HG03175 (cell line): Measurements from ENCODE around the gene E2F4.
A peak's percentile ranks its signal among the peaks of the same experiment; 100 is the strongest.

Experiments used
- ATAC-seq: cut with Tn5 transposase; IDR thresholded peaks from one replicate; pipeline ENCODE4 v1.9.1; 2021; ENCODE audit warnings: mild to moderate bottlenecking, moderate library complexity; ENCODE audit not compliant: unreplicated experiment

The E2F4 gene

GRCh38 chr16:67157892-67158635, 33.9 kb upstream of the E2F4 start:
- no peak for ATAC-seq

DNA sequence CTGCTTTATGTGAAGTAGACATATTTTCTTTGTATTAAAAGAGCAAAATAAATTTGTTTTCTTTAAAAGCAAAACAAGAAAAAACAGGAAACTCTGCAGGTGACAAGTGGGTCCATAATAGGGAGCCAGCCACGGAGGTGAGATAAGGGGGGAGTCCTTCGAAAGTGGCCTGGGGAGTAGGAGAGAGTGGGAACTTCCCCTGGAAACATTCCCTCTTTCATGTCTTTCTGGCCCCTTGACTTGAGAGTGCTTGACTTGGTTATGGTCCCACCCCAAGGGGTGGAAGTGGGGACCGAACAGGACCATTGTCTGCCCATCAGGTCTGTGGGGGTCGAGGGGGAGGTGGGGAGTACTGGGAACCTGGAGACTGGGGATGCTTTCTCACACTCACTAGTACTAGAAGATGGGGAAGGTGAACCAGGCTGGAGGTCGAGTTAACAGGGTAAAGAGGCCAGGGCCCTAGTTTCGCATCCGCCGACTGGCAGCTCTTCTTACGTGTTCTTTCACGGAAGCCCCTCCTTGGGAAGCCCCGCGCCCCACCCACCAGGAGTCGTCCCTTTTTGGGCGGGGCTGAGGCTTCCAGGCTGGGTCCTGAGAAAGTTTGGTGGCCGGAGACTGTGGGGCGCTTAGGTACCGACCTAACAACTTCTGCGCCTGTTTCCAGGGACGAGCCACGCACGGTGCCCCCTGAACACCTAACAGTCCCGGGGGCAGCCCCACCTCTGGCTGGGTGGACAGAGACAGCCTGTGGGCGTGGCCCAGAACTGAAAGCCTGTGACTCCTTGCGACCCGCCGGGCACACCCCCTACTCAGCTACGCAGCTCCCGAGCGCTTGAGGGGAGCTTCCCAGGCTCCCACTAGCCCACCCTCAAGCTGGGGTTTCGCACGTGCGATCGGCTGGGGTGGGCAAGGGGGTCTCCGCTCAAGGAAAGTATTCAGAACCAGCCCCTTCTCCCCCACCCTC, 33.0 kb upstream of the E2F4 start:
- ATAC-seq = peak; percentile 32

DNA sequence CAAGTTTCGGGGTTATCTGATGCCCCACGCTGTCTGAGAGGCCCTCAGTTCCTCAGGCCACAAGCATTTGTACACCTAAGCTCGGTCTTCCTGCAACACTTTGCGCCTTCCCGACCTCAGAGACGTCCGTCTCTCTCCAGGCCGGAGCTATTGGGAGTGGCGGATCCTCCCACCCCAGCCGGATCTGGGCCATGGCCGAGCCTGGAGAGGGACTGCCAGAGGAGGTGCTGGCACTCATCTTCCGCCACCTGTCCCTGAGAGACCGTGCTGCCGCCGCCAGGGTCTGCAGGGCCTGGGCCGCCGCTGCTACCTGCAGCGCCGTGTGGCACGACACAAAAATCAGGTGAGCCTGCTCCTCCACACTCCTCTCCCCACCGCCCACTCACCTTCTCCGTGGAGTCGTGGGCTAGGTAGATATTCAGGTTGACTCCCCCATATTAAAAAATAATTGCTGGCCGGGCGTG, 30.3 kb upstream of the E2F4 start:
- ATAC-seq = no peak

- ATAC-seq = no peak
These were observed 29.3 kb upstream of the E2F4 start for GRCh38 chr16:67162506-67163163.

DNA sequence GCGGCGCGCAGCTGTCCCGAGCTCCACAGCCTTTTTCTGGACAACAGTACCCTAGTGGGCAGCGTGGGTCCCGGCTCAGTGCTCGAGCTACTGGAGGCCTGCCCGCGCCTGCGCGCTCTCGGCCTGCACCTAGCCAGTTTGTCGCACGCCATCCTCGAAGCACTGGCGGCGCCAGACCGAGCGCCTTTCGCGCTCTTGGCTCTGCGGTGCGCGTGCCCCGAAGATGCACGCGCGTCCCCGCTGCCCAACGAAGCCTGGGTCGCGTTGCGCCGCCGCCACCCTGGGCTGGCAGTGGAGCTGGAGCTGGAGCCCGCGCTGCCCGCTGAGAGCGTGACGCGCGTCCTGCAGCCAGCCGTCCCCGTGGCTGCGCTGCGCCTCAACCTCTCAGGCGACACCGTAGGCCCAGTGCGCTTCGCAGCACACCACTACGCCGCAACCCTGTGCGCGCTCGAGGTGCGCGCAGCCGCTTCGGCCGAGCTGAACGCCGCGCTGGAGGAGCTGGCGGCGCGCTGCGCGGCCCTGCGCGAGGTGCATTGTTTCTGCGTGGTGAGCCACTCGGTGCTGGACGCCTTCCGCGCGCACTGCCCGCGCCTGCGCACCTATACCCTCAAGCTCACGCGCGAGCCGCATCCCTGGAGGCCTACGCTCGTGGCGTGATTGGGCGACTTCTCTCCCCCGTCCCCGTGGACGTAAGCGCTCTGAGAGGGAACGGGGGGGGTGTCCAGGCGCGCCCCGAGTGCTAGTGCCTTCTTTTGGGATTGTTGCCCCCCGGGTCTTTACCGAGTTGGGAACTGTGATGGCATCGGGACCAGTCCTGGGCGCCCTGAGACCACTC, 28.6 kb upstream of the E2F4 start:
- ATAC-seq = no peak

- no peak for ATAC-seq
These were observed 27.9 kb upstream of the E2F4 start for GRCh38 chr16:67163999-67164558.

DNA sequence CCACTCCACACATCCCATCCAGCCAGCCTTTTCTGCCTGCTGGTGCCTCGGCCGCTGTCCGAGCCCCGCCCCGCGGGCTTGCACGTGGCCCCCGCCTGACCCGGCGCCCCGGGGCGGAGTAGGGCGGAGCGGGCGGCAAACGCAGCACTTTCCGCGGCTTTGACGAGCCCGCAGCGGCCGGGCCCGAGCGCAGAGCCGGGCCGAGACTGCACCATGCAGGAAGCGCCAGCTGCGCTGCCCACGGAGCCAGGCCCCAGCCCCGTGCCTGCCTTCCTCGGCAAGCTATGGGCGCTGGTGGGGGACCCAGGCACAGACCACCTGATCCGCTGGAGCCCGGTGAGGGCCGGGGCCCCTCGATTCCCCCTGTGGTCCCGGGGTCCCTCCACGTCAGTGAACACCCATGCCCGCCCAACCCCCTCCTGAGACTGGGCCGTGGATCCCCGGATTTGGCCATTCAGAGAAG, 27.3 kb upstream of the E2F4 start, which contains the start of gene HSF4:
TSS of gene HSF4 (plus strand) at position 147 of the 463 bp plus-strand sequence. CDS start at position 214, 67 bp downstream.
- ATAC-seq = no peak

GRCh38 chr16:67165121-67166078, 26.6 kb upstream of the E2F4 start:
- no peak for ATAC-seq

GRCh38 chr16:67166110-67166547, 25.8 kb upstream of the E2F4 start:
- no peak for ATAC-seq

- ATAC-seq = no peak
These were observed 25.3 kb upstream of the E2F4 start for GRCh38 chr16:67166598-67167168.

DNA sequence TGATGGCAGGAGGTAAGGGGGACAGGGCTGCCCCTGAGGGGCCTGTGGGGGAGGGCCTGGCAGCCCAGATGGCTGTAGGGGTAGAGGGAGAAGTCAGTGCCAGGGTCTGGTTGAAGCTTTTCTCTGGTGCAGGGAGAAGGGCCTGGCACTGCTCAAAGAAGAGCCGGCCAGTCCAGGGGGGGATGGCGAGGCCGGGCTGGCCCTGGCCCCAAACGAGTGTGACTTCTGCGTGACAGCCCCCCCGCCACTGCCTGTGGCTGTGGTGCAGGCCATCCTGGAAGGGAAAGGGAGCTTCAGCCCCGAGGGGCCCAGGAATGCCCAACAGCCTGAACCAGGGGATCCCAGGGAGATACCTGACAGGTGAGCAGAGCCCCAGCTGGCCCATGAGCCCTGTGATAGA, 24.4 kb upstream of the E2F4 start:
- no peak for ATAC-seq

DNA sequence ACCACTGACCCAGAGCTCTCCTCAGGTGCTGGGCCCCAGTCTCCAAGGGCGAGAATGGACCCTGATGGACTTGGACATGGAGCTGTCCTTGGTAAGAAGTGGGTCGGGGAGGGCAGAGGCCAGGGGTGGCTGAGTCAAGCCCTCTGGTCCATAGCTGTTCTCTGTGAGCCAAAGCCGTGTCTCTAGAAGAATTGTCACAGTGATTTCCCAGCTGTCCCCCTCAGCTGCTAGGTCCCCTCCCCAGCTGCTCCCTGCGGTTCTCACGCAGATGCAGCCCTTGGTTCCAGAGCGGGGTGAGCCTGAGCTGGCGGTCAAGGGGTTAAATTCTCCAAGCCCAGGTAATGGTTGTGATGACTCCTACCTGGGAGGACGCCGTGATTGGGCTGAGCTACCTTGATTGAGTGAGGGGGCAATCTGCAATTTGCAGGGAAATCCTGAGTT, 22.9 kb upstream of the E2F4 start:
- no peak for ATAC-seq

GRCh38 chr16:67169642-67170167, 22.2 kb upstream of the E2F4 start:
- no peak for ATAC-seq

DNA sequence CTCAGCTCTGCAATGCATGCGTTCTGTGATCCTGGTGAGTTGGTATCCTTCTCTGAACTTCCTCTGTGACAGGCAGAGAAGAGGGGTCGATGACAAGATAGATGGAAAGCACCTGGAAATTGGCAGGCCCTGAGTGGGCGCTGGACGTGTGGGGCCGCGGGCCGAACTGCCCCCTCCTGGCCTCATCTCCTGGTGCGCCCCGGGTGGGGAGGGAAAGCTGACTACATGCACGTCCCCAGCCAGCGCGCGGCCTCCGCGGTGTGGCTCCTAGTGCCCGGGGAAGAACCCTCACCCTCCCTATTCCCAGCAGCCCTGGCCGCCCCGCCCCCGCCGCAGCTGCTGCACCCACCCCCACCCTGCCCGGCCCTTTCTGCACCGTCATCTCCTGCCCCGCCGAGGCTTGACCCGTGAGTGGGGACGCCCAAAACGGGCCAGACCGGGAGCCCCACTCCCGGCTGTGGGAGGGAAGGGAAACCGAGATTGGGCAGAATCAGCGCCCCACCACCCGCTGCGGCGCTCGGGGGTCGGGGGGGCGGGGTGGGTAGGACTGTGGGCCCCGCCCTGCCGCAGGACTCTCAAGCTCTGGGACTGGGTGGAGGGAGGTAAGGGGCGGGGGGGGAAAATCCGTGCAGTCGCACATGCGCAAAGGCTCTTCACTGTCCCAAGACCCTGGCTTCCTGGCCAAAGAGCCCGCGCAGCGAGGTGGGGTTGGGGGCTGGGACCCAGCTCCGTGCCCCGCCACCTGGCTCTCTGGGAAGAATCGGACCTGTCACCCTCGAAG, 21.6 kb upstream of the E2F4 start, which contains the start of gene NOL3:
TSS of gene NOL3 (plus strand) at position 371 of the 781 bp plus-strand sequence.
- ATAC-seq = no peak

DNA sequence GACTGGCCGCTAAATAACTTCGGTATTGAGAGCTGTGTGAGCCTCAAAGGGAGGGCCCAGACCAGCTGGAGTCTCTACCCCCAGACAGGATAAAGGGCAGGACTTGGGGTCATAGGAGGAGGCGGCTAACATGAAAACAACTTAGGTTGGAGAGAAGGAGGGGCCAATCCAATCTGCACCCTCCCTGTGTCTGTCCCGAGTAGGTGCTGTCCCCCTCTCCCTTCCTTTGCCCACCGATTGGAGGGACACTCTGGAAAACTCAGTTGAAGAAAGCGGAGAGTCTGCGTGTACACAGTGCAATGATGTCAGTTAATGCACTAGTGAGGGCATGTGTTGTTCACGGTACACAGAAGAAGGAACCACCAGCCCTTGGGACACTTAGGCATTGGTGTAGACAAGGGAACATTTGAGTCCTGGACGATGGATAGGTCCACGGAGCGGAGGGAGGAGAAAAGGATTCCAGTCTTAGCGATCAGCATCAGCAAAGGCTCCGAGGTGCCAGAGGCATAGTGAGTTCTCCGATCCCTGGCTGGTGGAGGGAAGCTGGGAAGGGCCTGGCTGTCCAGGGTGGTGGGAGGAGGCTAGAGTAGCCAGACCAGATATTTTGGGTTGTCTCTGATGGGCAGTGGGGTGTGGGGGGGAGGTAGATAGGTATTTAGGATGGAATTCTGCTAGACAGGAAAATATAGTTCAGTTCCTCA, 20.9 kb upstream of the E2F4 start:
- no peak for ATAC-seq

- no peak for ATAC-seq
These were observed 18.6 kb upstream of the E2F4 start for GRCh38 chr16:67173323-67173722.
